ENCODE measurements around the gene DDTL.
"Not testable (repeated sequence)": the region's sequence is repeated elsewhere in the genome, so short reads cannot be mapped to it uniquely, and the experiment has no call there.

DNA sequence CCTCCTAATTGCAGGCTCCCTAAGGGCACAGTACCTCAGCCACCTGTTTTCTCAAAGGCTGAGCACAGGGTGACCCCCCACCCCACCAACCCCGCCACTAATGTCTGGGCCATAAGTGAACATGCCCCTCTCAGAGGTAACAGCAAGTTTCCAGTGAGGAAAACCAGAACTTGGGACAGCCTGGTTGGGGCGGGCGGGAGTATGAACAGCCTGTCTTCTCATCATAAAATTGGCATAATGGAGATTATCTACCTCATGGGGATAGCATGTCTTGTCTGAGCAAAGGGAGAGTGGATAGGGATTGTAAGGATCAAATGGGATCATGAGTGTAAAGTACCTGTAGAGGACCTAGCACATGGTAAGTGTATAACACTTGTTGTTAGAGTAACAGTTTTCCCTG is 5.2 kb downstream of the DDTL start:
- not testable (repeated sequence) for TF ChIP-seq POLR2A (IDR thresholded peaks at IDR 0.05); POLR2AphosphoS5 (IDR thresholded peaks at IDR 0.05; ENCODE audit: insufficient read depth in 1 of 2, low read depth in 1 of 2)
- TF ChIP-seq, protein P1, sequence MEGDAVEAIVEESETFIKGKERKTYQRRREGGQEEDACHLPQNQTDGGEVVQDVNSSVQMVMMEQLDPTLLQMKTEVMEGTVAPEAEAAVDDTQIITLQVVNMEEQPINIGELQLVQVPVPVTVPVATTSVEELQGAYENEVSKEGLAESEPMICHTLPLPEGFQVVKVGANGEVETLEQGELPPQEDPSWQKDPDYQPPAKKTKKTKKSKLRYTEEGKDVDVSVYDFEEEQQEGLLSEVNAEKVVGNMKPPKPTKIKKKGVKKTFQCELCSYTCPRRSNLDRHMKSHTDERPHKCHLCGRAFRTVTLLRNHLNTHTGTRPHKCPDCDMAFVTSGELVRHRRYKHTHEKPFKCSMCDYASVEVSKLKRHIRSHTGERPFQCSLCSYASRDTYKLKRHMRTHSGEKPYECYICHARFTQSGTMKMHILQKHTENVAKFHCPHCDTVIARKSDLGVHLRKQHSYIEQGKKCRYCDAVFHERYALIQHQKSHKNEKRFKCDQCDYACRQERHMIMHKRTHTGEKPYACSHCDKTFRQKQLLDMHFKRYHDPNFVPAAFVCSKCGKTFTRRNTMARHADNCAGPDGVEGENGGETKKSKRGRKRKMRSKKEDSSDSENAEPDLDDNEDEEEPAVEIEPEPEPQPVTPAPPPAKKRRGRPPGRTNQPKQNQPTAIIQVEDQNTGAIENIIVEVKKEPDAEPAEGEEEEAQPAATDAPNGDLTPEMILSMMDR (IDR thresholded peaks at IDR 0.05), result not testable (repeated sequence)

Data from vagina (tissue), 2 donors.